HFF-Myc (cell line): ENCODE measurements around the gene IGFBP5.
A peak's percentile ranks its signal among the peaks of the same experiment; 100 is the strongest.

Source experiments
- DNase-seq: peaks from one replicate; pipeline ENCODE4 v3.0.0-alpha.2; 2011; ENCODE audit warnings: low read depth; ENCODE audit errors: extremely low read depth
- H3K4me3 ChIP-seq: replicated peaks from 2 replicates; pipeline ENCODE4 v1.5.1; 2011; ENCODE audit warnings: low read depth, mild to moderate bottlenecking, control low read depth, low read length
- CTCF ChIP-seq: IDR thresholded peaks from 2 replicates; pipeline ENCODE4 v1.5.1; 2012; ENCODE audit warnings: mild to moderate bottlenecking, low read depth, low read length, control low read depth; ENCODE audit errors: missing control alignments

IGFBP5 gene

DNA sequence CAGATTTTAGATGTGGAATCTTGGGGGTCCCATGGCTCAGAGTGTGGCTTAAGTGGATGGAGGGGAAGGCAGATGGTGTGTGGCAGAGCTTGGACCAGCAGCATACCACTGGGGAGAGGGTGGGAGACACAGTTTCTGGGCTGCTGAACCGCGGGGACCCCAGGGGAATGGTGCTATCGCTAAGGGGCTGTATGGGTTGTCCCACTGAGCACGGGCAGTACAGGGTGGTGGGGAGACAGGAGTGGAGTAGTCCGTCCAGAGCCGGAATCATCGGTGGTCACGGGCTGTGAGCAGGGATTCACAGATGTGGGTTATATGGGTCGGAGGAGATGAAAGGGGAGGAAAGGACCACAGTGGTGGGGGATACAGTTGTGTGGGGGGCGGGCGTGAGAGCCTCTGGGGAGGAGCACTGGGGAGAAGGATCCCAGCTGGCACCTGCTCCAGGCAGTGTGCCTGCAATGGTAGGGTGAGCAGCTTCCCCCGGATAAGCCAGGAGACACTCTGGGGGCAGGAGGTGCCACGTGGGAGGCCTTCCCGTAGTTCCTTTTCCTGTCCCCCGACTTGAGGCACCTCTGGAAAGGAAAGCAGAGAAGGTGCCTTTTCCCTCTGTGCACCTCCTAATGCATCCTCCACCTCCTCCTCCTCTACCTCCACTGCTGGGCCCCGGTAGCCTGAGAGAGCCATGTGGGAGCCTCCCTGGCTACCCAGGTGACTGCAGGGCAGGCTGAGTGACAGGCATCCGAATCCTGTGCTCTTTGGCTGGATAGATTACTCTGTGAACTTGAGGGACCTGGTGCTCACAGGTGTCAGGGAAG, 24.9 kb downstream of the IGFBP5 start:
- DNase-seq = no peak
- no peak overlapping the region for H3K4me3 ChIP-seq
- TF ChIP-seq CTCF = no peak

- no peak overlapping the region for H3K4me3 ChIP-seq
- peak; percentile 99 for TF ChIP-seq CTCF
- DNase-seq = no peak
These were observed 28.7 kb downstream of the IGFBP5 start for GRCh38 chr2:216666461-216667233.

GRCh38 chr2:216665717-216666116, 29.6 kb downstream of the IGFBP5 start:
- no peak for DNase-seq
- H3K4me3 ChIP-seq = no peak overlapping the region
- no peak for TF ChIP-seq CTCF

- TF ChIP-seq CTCF = no peak
- H3K4me3 ChIP-seq = no peak overlapping the region
- no peak for DNase-seq
These were observed 30.1 kb downstream of the IGFBP5 start for GRCh38 chr2:216665242-216665641.

DNA sequence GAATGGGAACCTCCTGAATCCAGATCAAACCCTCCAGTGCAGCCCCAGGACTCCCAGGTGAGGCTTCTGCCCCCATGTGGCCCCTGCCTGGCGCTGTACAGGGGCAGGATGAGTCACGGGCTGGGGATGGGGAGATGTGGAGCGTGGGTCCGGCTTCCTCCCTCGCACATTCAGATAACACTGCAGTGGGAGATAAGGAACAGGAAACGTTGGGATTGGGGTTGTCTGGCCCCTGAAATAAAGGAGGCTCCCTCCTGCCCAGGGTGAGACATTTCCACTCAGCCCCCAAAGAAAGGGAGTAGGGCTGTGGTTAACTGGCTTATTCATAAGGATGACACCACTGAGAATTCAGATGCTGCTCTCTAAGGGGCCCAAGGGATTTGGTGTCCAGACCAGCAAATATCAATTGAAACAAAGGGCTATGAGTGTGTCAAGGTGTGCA, 30.7 kb downstream of the IGFBP5 start:
- peak; percentile 30 for TF ChIP-seq CTCF
- no peak for DNase-seq
- H3K4me3 ChIP-seq = no peak overlapping the region

- DNase-seq = no peak
- TF ChIP-seq CTCF = no peak
- no peak overlapping the region for H3K4me3 ChIP-seq
These were observed 31.5 kb downstream of the IGFBP5 start for GRCh38 chr2:216663846-216664245.
